ENCODE measurements around the gene CBLB. TPM values are rescaled to one million over a fixed set of nuclear protein-coding genes. Genes with fewer than 3 reads are reported as not detected.

CBLB gene
- total RNA-seq, 2 donors from 2014 or later = 28.2 to 62.8 TPM

DNA sequence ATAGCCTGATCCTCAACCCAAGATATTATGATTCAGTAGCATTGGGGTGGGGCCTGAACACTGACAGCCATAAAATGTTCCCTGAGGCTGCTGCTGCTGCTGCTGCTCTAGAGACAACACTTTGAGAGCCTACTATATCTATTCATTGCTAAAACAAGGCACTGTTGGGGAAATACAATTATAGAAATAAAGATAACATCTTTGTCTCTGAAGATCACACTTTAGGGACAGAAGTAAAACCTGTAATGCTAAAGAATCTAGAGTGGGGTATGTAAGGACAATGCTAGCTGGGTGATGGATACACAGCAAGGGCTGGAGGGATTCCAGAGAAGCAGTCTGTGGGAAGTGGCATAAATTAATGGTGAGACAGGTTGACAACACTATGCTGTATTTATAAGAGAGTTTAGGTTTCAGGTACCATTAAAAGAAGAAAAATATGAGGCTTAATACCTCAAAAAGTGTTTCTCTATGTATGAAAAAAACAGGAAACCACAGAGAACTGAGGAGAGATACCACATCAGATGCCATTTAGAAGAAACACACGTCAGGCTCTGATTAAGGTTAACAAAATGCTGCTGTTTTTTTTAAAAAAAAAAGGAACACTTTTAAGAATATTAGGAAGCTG is 115.9 kb downstream of the CBLB start:
- no peaks in the 10 kb centered on the region for H3K36me3 ChIP-seq
- DNase-seq (ENCODE audit: low spot score) = no peak
- no peak for TF ChIP-seq POLR2AphosphoS5 (IDR thresholded peaks at IDR 0.05)
- TF ChIP-seq, protein P1, sequence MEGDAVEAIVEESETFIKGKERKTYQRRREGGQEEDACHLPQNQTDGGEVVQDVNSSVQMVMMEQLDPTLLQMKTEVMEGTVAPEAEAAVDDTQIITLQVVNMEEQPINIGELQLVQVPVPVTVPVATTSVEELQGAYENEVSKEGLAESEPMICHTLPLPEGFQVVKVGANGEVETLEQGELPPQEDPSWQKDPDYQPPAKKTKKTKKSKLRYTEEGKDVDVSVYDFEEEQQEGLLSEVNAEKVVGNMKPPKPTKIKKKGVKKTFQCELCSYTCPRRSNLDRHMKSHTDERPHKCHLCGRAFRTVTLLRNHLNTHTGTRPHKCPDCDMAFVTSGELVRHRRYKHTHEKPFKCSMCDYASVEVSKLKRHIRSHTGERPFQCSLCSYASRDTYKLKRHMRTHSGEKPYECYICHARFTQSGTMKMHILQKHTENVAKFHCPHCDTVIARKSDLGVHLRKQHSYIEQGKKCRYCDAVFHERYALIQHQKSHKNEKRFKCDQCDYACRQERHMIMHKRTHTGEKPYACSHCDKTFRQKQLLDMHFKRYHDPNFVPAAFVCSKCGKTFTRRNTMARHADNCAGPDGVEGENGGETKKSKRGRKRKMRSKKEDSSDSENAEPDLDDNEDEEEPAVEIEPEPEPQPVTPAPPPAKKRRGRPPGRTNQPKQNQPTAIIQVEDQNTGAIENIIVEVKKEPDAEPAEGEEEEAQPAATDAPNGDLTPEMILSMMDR (IDR thresholded peaks at IDR 0.05) = no peak
- TF ChIP-seq POLR2A (IDR thresholded peaks at IDR 0.05) = no peak
- no peaks in the 10 kb centered on the region for H3K4me1 ChIP-seq (replicated peaks)
- WGBS = 57% methylated on average over 1 of the region's 1 CpG
- H3K27ac ChIP-seq = peak overlapping the region in 1 of 2 donors; percentile 33
- intact Hi-C loops (cut with DNase I) = no loop called here
- H3K27me3 ChIP-seq (replicated peaks; ENCODE audit: insufficient read depth) = no peaks in the 10 kb centered on the region
- no peak overlapping the region for H3K4me3 ChIP-seq
- H3K9me3 ChIP-seq = no peaks in the 10 kb centered on the region

GRCh38 chr3:105747696-105748095 is 121.1 kb downstream of the CBLB start:
- no peak overlapping the region for H3K27ac ChIP-seq
- no peaks in the 10 kb centered on the region for H3K36me3 ChIP-seq
- intact Hi-C loops (cut with DNase I) = no loop called here
- DNase-seq (ENCODE audit: low spot score) = no peak
- H3K4me1 ChIP-seq (replicated peaks) = peaks cover 8% of the 10 kb centered on the region
- 75% methylated on average over 1 of the region's 1 CpG for WGBS
- H3K4me3 ChIP-seq = no peak overlapping the region
- no peaks in the 10 kb centered on the region for H3K27me3 ChIP-seq (replicated peaks; ENCODE audit: insufficient read depth)
- H3K9me3 ChIP-seq = no peaks in the 10 kb centered on the region
- TF ChIP-seq POLR2AphosphoS5 (IDR thresholded peaks at IDR 0.05) = no peak
- TF ChIP-seq POLR2A (IDR thresholded peaks at IDR 0.05) = no peak
- TF ChIP-seq, protein P1 (IDR thresholded peaks at IDR 0.05) = no peak

DNA sequence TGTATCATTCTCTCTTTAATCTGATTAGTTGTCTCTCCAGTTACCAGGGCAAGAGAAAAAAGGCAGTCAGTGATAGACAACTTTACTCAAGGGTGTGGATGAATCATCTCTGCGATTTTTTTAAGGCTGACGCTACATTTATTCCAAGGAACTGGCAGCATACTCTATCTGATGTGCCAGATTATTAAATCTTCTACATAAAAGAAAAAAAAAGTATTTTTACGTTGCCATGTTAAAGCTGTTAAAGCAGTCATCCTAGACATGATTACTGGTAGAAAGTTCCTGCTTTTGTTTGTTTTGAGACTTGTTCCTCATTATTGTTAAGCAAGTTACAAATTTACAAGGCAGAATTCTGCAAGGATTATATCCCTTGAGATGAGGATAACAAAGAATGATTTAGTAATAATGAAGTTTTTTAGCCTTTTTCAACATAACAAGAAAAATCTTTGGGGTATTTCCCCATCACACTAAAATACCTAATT is 121.7 kb downstream of the CBLB start:
- no peaks in the 10 kb centered on the region for H3K27me3 ChIP-seq (replicated peaks; ENCODE audit: insufficient read depth)
- no peaks in the 10 kb centered on the region for H3K36me3 ChIP-seq
- no peak overlapping the region for H3K4me3 ChIP-seq
- peaks cover 8% of the 10 kb centered on the region for H3K4me1 ChIP-seq (replicated peaks)
- DNase-seq (ENCODE audit: low spot score) = no peak
- H3K27ac ChIP-seq = peak overlapping the region; percentile 5 to 40
- H3K9me3 ChIP-seq = no peaks in the 10 kb centered on the region
- WGBS = 8% methylated on average over 3 of the region's 3 CpGs
- intact Hi-C loops (cut with DNase I) = no loop called here
- TF ChIP-seq POLR2AphosphoS5 (IDR thresholded peaks at IDR 0.05) = peak; percentile 61
- TF ChIP-seq POLR2A (IDR thresholded peaks at IDR 0.05) = no peak

GRCh38 chr3:105746231-105746996 is 122.4 kb downstream of the CBLB start:
- H3K4me1 ChIP-seq (replicated peaks) = peaks cover 8% of the 10 kb centered on the region
- no peak for DNase-seq (ENCODE audit: low spot score)
- H3K4me3 ChIP-seq = no peak overlapping the region
- H3K36me3 ChIP-seq = no peaks in the 10 kb centered on the region
- TF ChIP-seq, protein P1 (IDR thresholded peaks at IDR 0.05) = no peak
- TF ChIP-seq POLR2A (IDR thresholded peaks at IDR 0.05) = no peak
- no peak for TF ChIP-seq POLR2AphosphoS5 (IDR thresholded peaks at IDR 0.05)
- H3K27ac ChIP-seq = peak overlapping the region; percentile 5 to 40
- no peaks in the 10 kb centered on the region for H3K27me3 ChIP-seq (replicated peaks; ENCODE audit: insufficient read depth)
- intact Hi-C loops (cut with DNase I) = no loop called here
- 53% methylated on average over 3 of the region's 3 CpGs for WGBS
- no peaks in the 10 kb centered on the region for H3K9me3 ChIP-seq

DNA sequence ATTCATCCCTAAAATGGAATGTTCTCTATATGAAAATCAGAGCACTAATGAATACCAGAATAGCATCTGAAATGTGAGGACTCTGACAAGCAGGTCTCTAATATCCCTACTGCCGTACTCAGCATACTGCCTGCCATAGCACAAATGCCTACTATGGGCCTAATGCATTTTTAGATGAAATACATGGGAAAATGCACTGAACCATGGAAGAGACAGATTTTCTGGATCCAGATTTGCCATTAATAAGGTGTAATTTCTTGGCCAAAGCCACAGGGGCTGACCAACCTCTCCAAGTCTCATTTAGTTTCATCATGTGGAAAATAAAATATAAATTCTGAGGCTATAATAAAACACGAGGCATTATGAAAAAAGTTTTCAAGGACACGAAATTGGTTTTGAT is 123.8 kb downstream of the CBLB start:
- 90% methylated on average over 3 of the region's 3 CpGs for WGBS
- Histone ChIP-seq H3K9me3 (no peaks in the 10 kb centered on the region), H3K4me3 (no peak overlapping the region), H3K27me3 (replicated peaks; ENCODE audit: insufficient read depth) (no peaks in the 10 kb centered on the region), H3K36me3 (no peaks in the 10 kb centered on the region), H3K27ac (no peak overlapping the region), H3K4me1 (replicated peaks) (peaks cover 8% of the 10 kb centered on the region)
- intact Hi-C loops (cut with DNase I) = no loop called here
- no peak for DNase-seq (ENCODE audit: low spot score)
- no peak for TF ChIP-seq POLR2A (IDR thresholded peaks at IDR 0.05)
- TF ChIP-seq POLR2AphosphoS5 (IDR thresholded peaks at IDR 0.05) = no peak
- TF ChIP-seq, protein P1 (IDR thresholded peaks at IDR 0.05) = no peak

Data from prostate gland (tissue), 2 donors.